ENCODE measurements around the gene METTL26. TPM values are rescaled to one million over a fixed set of nuclear protein-coding genes. Genes with fewer than 3 reads are reported as not detected.

METTL26 gene
- total RNA-seq, 2 donors from 2014 or later, result 76.8 to 115 TPM

DNA sequence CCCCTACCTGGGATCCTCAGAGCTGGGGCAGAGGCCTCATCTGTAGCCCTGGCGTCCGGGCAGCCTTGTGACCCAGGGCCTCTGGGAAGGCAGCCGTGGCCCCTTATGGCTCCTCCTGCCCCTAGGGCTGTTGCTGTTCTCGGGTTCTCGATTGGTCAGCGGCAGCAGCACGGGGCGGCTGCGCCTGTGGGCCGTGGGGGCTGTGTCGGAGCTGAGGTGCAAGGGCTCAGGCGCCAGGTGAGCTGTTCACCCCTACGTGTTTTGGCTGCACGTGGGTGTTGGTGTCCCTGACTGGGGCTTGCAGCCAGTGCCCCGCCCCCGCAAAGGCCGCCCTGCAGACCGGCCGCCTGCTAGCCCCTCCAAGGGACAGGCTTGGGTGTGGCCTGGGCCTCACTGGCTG lies 26.0 kb upstream of the METTL26 start:
- 92% methylated on average over 19 of the region's 19 CpGs; no CpG with 5 or more reads in 1 of the 2 donors for whole genome bisulfite sequencing, 2 donors
- H3K27ac ChIP-seq, result peak overlapping the region in 1 of 4 donors; percentile 78
- H3K4me3 ChIP-seq, result no peak overlapping the region
- ATAC-seq (no peak), DNase-seq (no peak)
- intact Hi-C loops (cut with DNase I), result no loop called here
- no peaks in the 10 kb centered on the region for H3K27me3 ChIP-seq
- peaks cover 19% of the 10 kb centered on the region for H3K4me1 ChIP-seq
- TF ChIP-seq, protein P1, sequence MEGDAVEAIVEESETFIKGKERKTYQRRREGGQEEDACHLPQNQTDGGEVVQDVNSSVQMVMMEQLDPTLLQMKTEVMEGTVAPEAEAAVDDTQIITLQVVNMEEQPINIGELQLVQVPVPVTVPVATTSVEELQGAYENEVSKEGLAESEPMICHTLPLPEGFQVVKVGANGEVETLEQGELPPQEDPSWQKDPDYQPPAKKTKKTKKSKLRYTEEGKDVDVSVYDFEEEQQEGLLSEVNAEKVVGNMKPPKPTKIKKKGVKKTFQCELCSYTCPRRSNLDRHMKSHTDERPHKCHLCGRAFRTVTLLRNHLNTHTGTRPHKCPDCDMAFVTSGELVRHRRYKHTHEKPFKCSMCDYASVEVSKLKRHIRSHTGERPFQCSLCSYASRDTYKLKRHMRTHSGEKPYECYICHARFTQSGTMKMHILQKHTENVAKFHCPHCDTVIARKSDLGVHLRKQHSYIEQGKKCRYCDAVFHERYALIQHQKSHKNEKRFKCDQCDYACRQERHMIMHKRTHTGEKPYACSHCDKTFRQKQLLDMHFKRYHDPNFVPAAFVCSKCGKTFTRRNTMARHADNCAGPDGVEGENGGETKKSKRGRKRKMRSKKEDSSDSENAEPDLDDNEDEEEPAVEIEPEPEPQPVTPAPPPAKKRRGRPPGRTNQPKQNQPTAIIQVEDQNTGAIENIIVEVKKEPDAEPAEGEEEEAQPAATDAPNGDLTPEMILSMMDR (IDR thresholded peaks at IDR 0.05), result no peak
- no peak for TF ChIP-seq POLR2A (IDR thresholded peaks at IDR 0.05)
- H3K9me3 ChIP-seq, result no peaks in the 10 kb centered on the region
- H3K36me3 ChIP-seq (replicated peaks in 1 of 2; ENCODE audit: insufficient read depth in 1 of 2, low read depth in 2 of 2), result no peaks in the 10 kb centered on the region

DNA sequence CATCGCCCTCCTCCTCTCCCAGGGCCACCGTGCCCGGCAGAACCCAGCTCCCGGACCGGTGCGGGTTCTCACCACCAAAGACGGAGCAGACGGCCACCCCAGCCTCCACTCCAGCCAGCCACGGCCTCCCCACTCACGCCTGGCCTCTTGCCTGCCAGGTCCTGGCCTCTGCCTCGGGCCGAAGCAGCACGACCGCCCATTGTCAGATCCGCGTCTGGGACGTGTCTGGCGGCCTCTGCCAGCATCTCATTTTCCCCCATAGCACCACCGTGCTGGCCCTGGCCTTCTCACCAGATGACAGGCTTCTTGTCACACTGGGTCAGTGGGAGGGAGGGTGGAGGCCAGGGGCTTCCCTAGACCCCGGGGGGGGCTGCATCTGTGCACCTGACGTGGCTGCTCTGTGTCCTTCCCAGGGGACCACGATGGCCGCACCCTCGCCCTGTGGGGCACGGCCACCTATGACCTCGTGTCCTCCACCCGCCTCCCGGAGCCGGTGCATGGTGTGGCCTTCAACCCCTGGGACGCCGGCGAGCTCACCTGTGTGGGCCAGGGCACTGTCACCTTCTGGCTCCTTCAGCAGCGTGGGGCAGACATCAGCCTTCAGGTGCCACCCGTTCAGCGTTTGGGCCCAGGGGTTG lies 25.2 kb upstream of the METTL26 start:
- DNase-seq (peak in 1 of 4 donors; percentile 42), ATAC-seq (no peak)
- Histone ChIP-seq H3K36me3 (replicated peaks in 1 of 2; ENCODE audit: insufficient read depth in 1 of 2, low read depth in 2 of 2) (no peaks in the 10 kb centered on the region), H3K4me1 (peaks cover 19% of the 10 kb centered on the region), H3K9me3 (no peaks in the 10 kb centered on the region), H3K4me3 (no peak overlapping the region), H3K27ac (peak overlapping the region; percentile 30 to 80 (median 78)), H3K27me3 (no peaks in the 10 kb centered on the region)
- WGBS, 2 donors, result 0 to 30% methylated on average over 3 to 35 of the region's 35 CpGs
- intact Hi-C loops (cut with DNase I), result no loop called here
- TF ChIP-seq, protein P1 (IDR thresholded peaks at IDR 0.05), result no peak
- no peak for TF ChIP-seq POLR2A (IDR thresholded peaks at IDR 0.05)

DNA sequence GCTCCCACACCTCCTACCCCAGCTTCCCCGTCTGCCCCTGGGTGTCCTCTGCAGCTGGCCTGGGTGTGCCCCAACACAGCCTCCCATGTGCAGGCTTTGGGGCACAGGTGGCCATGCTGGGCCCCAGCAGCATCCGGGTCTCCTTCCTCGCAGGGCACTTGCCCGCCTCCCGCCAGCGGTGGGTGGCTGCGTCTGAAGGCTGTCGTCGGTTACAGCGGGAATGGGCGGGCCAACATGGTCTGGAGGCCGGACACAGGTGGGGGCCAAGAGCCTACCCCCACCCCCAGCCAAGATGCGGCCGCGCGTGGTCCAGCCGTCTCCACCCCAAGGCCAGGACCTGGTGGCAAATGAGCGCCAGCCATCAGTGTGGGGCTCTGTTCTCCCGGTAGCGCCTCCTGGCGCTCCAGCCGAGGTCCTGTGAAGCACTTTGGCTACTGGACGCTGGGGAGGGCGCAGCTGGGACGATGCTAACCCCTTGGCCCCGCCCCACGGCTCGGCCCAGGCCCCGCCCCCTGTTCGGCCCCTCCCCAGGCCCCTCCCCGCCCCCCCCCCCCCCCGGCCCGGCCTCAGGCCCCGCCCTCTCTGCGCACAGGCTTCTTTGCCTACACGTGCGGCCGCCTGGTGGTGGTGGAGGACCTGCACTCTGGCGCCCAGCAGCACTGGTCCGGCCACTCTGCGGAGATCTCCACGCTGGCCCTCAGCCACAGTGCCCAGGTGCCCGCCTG lies 24.5 kb upstream of the METTL26 start:
- Histone ChIP-seq H3K9me3 (no peaks in the 10 kb centered on the region), H3K27ac (peak overlapping the region; percentile 71 to 82 (median 80)), H3K27me3 (no peaks in the 10 kb centered on the region), H3K36me3 (replicated peaks in 1 of 2; ENCODE audit: insufficient read depth in 1 of 2, low read depth in 2 of 2) (no peaks in the 10 kb centered on the region), H3K4me1 (peaks cover 19% of the 10 kb centered on the region), H3K4me3 (no peak overlapping the region)
- 18 to 20% methylated on average over 2 to 27 of the region's 43 CpGs for WGBS, 2 donors
- DNase-seq (peak; percentile 96 to 99 (median 98)), ATAC-seq (peak; percentile 88)
- intact Hi-C loops (cut with DNase I), result no loop called here
- TF ChIP-seq POLR2A (IDR thresholded peaks at IDR 0.05), result peak in 2 of 3 donors; percentile 42 to 52
- TF ChIP-seq, protein P1 (IDR thresholded peaks at IDR 0.05), result peak; percentile 54 to 76 (median 67)

DNA sequence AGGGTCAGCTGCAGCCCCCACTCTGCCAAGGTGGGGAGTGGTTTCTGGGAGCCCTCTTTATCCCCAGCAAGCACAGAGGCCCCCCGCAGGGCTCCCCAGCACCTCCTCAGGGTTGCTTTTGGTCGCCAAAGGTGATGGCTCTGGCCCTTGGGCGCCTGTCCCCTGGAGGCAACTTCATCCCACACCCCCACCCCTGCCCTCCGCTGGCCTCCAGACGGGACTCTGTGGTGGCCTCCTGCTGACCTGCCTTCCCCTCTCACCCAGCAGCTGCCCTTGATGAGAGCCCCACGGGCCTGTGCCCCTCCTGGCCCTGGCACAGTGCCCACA lies 24.0 kb upstream of the METTL26 start:
- 64 to 67% methylated on average over 4 of the region's 6 CpGs for WGBS, 2 donors
- DNase-seq (no peak), ATAC-seq (no peak)
- H3K27me3 ChIP-seq, result no peaks in the 10 kb centered on the region
- no peak overlapping the region for H3K4me3 ChIP-seq
- peak overlapping the region; percentile 68 to 82 (median 76) for H3K27ac ChIP-seq
- TF ChIP-seq, protein P1 (IDR thresholded peaks at IDR 0.05), result no peak
- TF ChIP-seq POLR2A (IDR thresholded peaks at IDR 0.05), result no peak
- H3K9me3 ChIP-seq, result no peaks in the 10 kb centered on the region
- no peaks in the 10 kb centered on the region for H3K36me3 ChIP-seq (replicated peaks in 1 of 2; ENCODE audit: insufficient read depth in 1 of 2, low read depth in 2 of 2)
- intact Hi-C loops (cut with DNase I), result no loop called here
- H3K4me1 ChIP-seq, result peaks cover 19% of the 10 kb centered on the region

Measured in body of pancreas (tissue), 4 donors.